ENCODE measurements around the gene LDB2. TPM values are rescaled to one million over a fixed set of nuclear protein-coding genes. Genes with fewer than 3 reads are reported as not detected.
"Not testable (repeated sequence)": the region's sequence is repeated elsewhere in the genome, so short reads cannot be mapped to it uniquely, and the experiment has no call there.

LDB2 gene
- total and polyA plus RNA-seq, 2 donors (not counting 3 experiments of a cell fraction or from before 2014, with no cell fraction given) = 127 to 223 TPM

GRCh38 chr4:16926214-16926613 is 27.8 kb upstream of the LDB2 start:
- BruUV-seq (replicated peaks) = no TSS peak
- TF ChIP-seq CTCF (IDR thresholded peaks at IDR 0.05; ENCODE audit: extremely low read depth in 1 of 2, insufficient read depth in 1 of 2, low read depth in 1 of 2, low read length in 2 of 2) (no peak), POLR2A (IDR thresholded peaks at IDR 0.05; ENCODE audit: low read depth, low read length) (no peak), GATA2 (IDR thresholded peaks at IDR 0.05; ENCODE audit: insufficient read depth, insufficient read length, low read depth, low read length) (no peak), POLR2AphosphoS5 (IDR thresholded peaks at IDR 0.05; ENCODE audit: insufficient read depth, low read depth, low read length) (no peak), MYC (IDR thresholded peaks at IDR 0.05; ENCODE audit: low read depth, low read length) (no peak), FOS (IDR thresholded peaks at IDR 0.05; ENCODE audit: borderline replicate concordance, insufficient read depth, low read length) (no peak), JUN (IDR thresholded peaks at IDR 0.05; ENCODE audit: borderline replicate concordance, insufficient read depth, insufficient read length, low read depth) (no peak), EZH2 (IDR thresholded peaks at IDR 0.05; ENCODE audit: borderline replicate concordance, low read depth, low read length, severe bottlenecking) (no peak)
- TF ChIP-seq, protein P1, sequence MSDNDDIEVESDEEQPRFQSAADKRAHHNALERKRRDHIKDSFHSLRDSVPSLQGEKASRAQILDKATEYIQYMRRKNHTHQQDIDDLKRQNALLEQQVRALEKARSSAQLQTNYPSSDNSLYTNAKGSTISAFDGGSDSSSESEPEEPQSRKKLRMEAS (IDR thresholded peaks at IDR 0.05; ENCODE audit: insufficient read depth, insufficient read length) = no peak

GRCh38 chr4:16918716-16919115 is 20.3 kb upstream of the LDB2 start:
- H3K9me1 ChIP-seq (replicated peaks; ENCODE audit: control insufficient read depth, extremely low read depth, insufficient read depth, low read length); H3K9me3 ChIP-seq (replicated peaks; ENCODE audit: control insufficient read depth, insufficient read depth, low read length); H3K4me1 ChIP-seq (ENCODE audit: control insufficient read depth, extremely low read depth, insufficient read depth, low read length); H3K27me3 ChIP-seq (ENCODE audit: control insufficient read depth in 2 of 2, insufficient read depth in 2 of 2, low read length in 2 of 2); H3K4me2 ChIP-seq (ENCODE audit: insufficient read depth, low read length); POLR2A ChIA-PET; H3K9ac ChIP-seq (replicated peaks; ENCODE audit: extremely low read depth, insufficient read depth, low read length); FAIRE-seq; H3K4me3 ChIP-seq (replicated peaks in 1 of 3; ENCODE audit: insufficient read depth in 1 of 3, low read depth in 1 of 3, low read length in 3 of 3); H4K20me1 ChIP-seq (replicated peaks; ENCODE audit: control insufficient read depth, extremely low read depth, insufficient read depth, low read length); dilution Hi-C loops (cut with MboI; ENCODE audit: extremely low pct_ligation_motif_present, low sequenced_read_pairs); H3K36me3 ChIP-seq (ENCODE audit: control insufficient read depth in 2 of 2, extremely low read depth in 1 of 2, insufficient read depth in 2 of 2, low read length in 2 of 2); H3K79me2 ChIP-seq (ENCODE audit: control insufficient read depth, insufficient read depth, low read length); BruUV-seq (replicated peaks); H3K27ac ChIP-seq (ENCODE audit: insufficient read depth, low read depth, low read length); H2AFZ ChIP-seq (ENCODE audit: low read depth, low read length); DNase-seq (ENCODE audit: low read depth, low spot score): not testable (repeated sequence)
- intact Hi-C loops (cut with micrococcal nuclease) = loop anchor here (5.0 kb wide), 4 partner anchors 94 to 626 kb away; no protein-coding TSS in a partner anchor
- CTCF ChIA-PET = interaction anchor here (1.5 kb wide), 1 partner anchor 554 kb away, joined by 3 read pairs; no protein-coding TSS in a partner anchor

More at GRCh38 chr4:16926214-16926613, 27.8 kb upstream of the LDB2 start:
- ChIA-PET POLR2A (no interaction called here), CTCF (interaction anchor here (1.3 to 1.9 kb wide), 3 partner anchors 10 to 522 kb away, joined by 3 to 11 read pairs (median 4); no protein-coding TSS in a partner anchor)
- intact Hi-C loops (cut with micrococcal nuclease) (no loop called here), dilution Hi-C loops (cut with MboI; ENCODE audit: extremely low pct_ligation_motif_present, low sequenced_read_pairs) (no loop called here)
- H3K4me2 ChIP-seq (ENCODE audit: insufficient read depth, low read length) = no peak overlapping the region
- FAIRE-seq (no peak), DNase-seq (ENCODE audit: low read depth, low spot score) (no peak)
- no peaks in the 10 kb centered on the region for H3K4me1 ChIP-seq (ENCODE audit: control insufficient read depth, extremely low read depth, insufficient read depth, low read length)
- no peaks in the 10 kb centered on the region for H3K79me2 ChIP-seq (ENCODE audit: control insufficient read depth, insufficient read depth, low read length)
- no peak overlapping the region for H3K27ac ChIP-seq (ENCODE audit: insufficient read depth, low read depth, low read length)
- H3K36me3 ChIP-seq (ENCODE audit: control insufficient read depth in 2 of 2, extremely low read depth in 1 of 2, insufficient read depth in 2 of 2, low read length in 2 of 2) = no peaks in the 10 kb centered on the region
- no peaks in the 10 kb centered on the region for H4K20me1 ChIP-seq (replicated peaks; ENCODE audit: control insufficient read depth, extremely low read depth, insufficient read depth, low read length)
- no peak overlapping the region for H2AFZ ChIP-seq (ENCODE audit: low read depth, low read length)
- H3K9ac ChIP-seq (replicated peaks; ENCODE audit: extremely low read depth, insufficient read depth, low read length) = no peak overlapping the region
- H3K9me3 ChIP-seq (replicated peaks; ENCODE audit: control insufficient read depth, insufficient read depth, low read length) = no peaks in the 10 kb centered on the region
- H3K4me3 ChIP-seq (replicated peaks in 1 of 3; ENCODE audit: insufficient read depth in 1 of 3, low read depth in 1 of 3, low read length in 3 of 3) = no peak overlapping the region
- peaks cover 0 to 4% of the 10 kb centered on the region in 2 experiments for H3K27me3 ChIP-seq (ENCODE audit: control insufficient read depth in 2 of 2, insufficient read depth in 2 of 2, low read length in 2 of 2)
- no peaks in the 10 kb centered on the region for H3K9me1 ChIP-seq (replicated peaks; ENCODE audit: control insufficient read depth, extremely low read depth, insufficient read depth, low read length)
